Measurements from ENCODE around the gene KRT80.

KRT80 gene

GRCh38 chr12:52152905-52153317 is 38.9 kb downstream of the KRT80 start:
- DNase-seq (ENCODE audit: low spot score): no peak

- DNase-seq (ENCODE audit: low spot score): no peak
Measured at GRCh38 chr12:52151837-52152783, 39.7 kb downstream of the KRT80 start.

- DNase-seq (ENCODE audit: low spot score): no peak
Measured at GRCh38 chr12:52151153-52151836, 40.5 kb downstream of the KRT80 start.

- DNase-seq (ENCODE audit: low spot score): no peak
Measured at GRCh38 chr12:52149651-52150241, 42.1 kb downstream of the KRT80 start.

- no peak for DNase-seq (ENCODE audit: low spot score)
Measured at GRCh38 chr12:52149182-52149641, 42.6 kb downstream of the KRT80 start.

- no peak for DNase-seq (ENCODE audit: low spot score)
Measured at GRCh38 chr12:52148464-52149181, 43.2 kb downstream of the KRT80 start.

- DNase-seq (ENCODE audit: low spot score): no peak
Measured at GRCh38 chr12:52147964-52148463, 43.8 kb downstream of the KRT80 start.

- no peak for DNase-seq (ENCODE audit: low spot score)
Measured at GRCh38 chr12:52147367-52147963, 44.3 kb downstream of the KRT80 start.

- no peak for DNase-seq (ENCODE audit: low spot score)
Measured at GRCh38 chr12:52146822-52147366, 44.9 kb downstream of the KRT80 start.

- no peak for DNase-seq (ENCODE audit: low spot score)
Measured at GRCh38 chr12:52146089-52146821, 45.6 kb downstream of the KRT80 start.

GRCh38 chr12:52145228-52146088 is 46.4 kb downstream of the KRT80 start:
- no peak for DNase-seq (ENCODE audit: low spot score)

GRCh38 chr12:52144512-52145227 is 47.1 kb downstream of the KRT80 start:
- no peak for DNase-seq (ENCODE audit: low spot score)

- DNase-seq (ENCODE audit: low spot score): no peak
Measured at GRCh38 chr12:52142431-52142830, 49.4 kb downstream of the KRT80 start.

GRCh38 chr12:52141875-52142274 is 49.9 kb downstream of the KRT80 start:
- no peak for DNase-seq (ENCODE audit: low spot score)

- DNase-seq (ENCODE audit: low spot score): peak; percentile 50
Measured at GRCh38 chr12:52141306-52141705, 50.5 kb downstream of the KRT80 start.

GRCh38 chr12:52139579-52140062 is 52.2 kb downstream of the KRT80 start:
- peak; percentile 49 for DNase-seq (ENCODE audit: low spot score)

GRCh38 chr12:52139147-52139546 is 52.7 kb downstream of the KRT80 start:
- no peak for DNase-seq (ENCODE audit: low spot score)

- no peak for DNase-seq (ENCODE audit: low spot score)
Measured at GRCh38 chr12:52137746-52138145, 54.1 kb downstream of the KRT80 start.

GRCh38 chr12:52132754-52133161 is 59.1 kb downstream of the KRT80 start:
- DNase-seq (ENCODE audit: low spot score): no peak
